RWPE1 (cell line): ENCODE measurements around the gene SCTR.

Experiments used
- CTCF ChIA-PET: fragments of 350-600 bp; sonication (Branson Sonifier 250); formaldehyde crosslinking; extraction: SDS; loops from one replicate; lab custom pipeline; 2021; lab: Yijun Ruan, JAX
- POLR2A ChIA-PET: fragments of 400-600 bp; formaldehyde crosslinking; extraction: SDS; loops from one replicate; lab custom pipeline; 2020; ENCODE audit warnings: antibody characterized with exemption; ENCODE audit not compliant: low non-redundant PET; lab: Yijun Ruan, JAX
- DNase-seq: peaks from one replicate; pipeline ENCODE4 v3.0.0; 2012; ENCODE audit warnings: low spot score
- H3K27ac ChIP-seq: fragments of 450-650 bp; 2 replicates; pipeline ENCODE4 v1.5.1; 2017
- CTCF ChIP-seq: fragments of 450-650 bp; conservative IDR thresholded peaks from 2 replicates; pipeline ENCODE4 v1.5.1; 2017; ENCODE audit warnings: low read depth, mild to moderate bottlenecking

SCTR gene

GRCh38 chr2:119550346-119550745 lies 26.1 kb upstream of the SCTR start:
- no peak overlapping the region for H3K27ac ChIP-seq
- ChIA-PET CTCF (no interaction called here), POLR2A (no interaction called here)
- DNase-seq, result no peak
- TF ChIP-seq CTCF, result no peak

GRCh38 chr2:119549241-119549640 lies 25.0 kb upstream of the SCTR start:
- peak; percentile 25 for DNase-seq
- no peak overlapping the region for H3K27ac ChIP-seq
- ChIA-PET CTCF (interaction anchor here (0.7 kb wide), 1 partner anchor 142 kb away, joined by 4 read pairs; no protein-coding TSS in a partner anchor), POLR2A (no interaction called here)
- no peak for TF ChIP-seq CTCF

DNA sequence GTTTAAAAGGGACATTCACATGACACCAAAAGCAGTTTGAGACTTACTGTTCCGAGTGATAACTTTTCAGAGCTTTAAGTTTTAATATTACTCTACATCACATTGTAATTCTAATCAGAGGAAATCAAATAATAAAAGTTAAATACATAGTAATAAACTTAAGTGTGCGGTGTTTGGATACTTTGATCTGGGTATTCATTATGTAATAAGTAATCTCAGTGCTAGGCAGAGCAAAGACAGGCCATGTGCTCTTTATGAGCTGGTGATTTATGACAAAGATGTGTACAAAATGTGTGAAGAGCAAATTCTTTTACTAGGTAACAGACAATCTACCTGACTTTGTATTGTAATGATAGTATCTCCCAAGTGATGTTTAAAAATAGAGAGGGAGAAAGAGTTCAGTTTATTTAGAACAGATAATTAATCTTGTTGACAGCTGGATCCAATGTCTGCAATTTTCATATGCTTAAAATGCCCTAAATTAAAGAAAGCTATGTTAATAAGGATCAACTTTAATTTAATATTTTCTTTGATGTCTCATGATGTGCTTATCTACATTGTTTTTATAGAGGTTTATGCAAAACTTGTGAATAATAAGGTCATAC lies 24.3 kb upstream of the SCTR start:
- POLR2A ChIA-PET, result no interaction called here
- CTCF ChIA-PET, result no interaction called here
- no peak for TF ChIP-seq CTCF
- no peak for DNase-seq
- H3K27ac ChIP-seq, result no peak overlapping the region

DNA sequence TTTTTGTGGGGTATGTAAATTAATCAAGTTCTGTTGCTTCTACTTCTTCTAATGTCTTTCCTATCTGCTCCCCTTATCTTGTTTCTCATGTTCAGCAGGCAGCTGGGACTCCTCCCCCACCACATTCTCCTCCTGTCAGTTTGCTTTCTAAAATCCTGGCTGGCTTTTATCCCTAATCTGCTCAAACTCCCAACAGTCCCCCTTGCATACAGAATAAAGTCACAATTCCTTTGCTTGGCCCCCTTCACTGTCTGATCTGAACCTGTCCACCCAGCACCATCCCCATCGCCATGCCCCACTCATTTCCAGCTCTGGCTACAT lies 22.1 kb upstream of the SCTR start:
- POLR2A ChIA-PET, result no interaction called here
- no peak for TF ChIP-seq CTCF
- no peak for DNase-seq
- H3K27ac ChIP-seq, result no peak overlapping the region
- CTCF ChIA-PET, result no interaction called here

DNA sequence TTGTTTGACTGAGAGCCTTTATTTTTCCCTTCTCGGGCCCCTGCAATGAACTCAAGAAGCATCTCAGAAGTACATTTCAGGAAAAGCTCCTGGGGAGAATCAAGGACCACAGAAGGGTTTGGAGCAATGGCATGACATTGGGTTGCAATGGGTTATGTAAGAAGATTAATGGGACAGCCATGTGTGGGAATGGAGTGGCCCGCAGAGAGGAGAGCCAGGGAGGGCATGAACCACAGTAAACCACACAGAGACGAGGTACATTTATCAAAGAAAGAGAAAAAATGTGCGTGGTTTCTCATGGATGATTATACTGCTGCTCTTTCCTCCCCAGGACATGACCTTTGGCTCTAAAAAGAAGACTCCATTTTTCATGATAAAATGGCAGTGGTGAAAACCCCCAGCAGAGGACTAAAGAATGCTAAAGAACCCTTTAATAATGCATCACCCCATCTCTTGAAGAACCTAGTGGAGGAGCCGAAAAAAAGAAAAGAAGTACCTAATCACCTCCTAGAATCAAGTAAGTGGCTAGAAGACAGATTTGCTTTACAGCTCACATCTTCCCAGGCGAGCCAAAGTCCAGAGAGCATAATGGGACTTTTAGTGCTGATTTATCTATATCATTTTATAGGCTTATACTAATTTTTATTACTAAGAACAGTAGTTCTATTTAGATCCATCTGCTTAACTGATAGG lies 21.6 kb upstream of the SCTR start:
- ChIA-PET POLR2A (no interaction called here), CTCF (no interaction called here)
- H3K27ac ChIP-seq, result no peak overlapping the region
- TF ChIP-seq CTCF, result no peak
- no peak for DNase-seq

- no peak for DNase-seq
- no peak overlapping the region for H3K27ac ChIP-seq
- ChIA-PET POLR2A (no interaction called here), CTCF (no interaction called here)
- no peak for TF ChIP-seq CTCF
Observed at GRCh38 chr2:119544939-119545475, 20.7 kb upstream of the SCTR start.
